NCI-H1436 (cell line): Measurements from ENCODE around the gene XRCC4.

Experiments
- DNase-seq: peaks from one replicate; lab custom pipeline; 2025; lab: John Stamatoyannopoulos, UW

Gene XRCC4

GRCh38 chr5:83388608-83389007, 311.3 kb downstream of the XRCC4 start:
- no peak for DNase-seq

GRCh38 chr5:83392766-83393503, 315.6 kb downstream of the XRCC4 start:
- DNase-seq: no peak

- no peak for DNase-seq
Measured at GRCh38 chr5:83393504-83393866, 316.1 kb downstream of the XRCC4 start.

- no peak for DNase-seq
Measured at GRCh38 chr5:83394190-83394589, 316.8 kb downstream of the XRCC4 start.

GRCh38 chr5:83396662-83397061, 319.3 kb downstream of the XRCC4 start:
- no peak for DNase-seq

- DNase-seq: no peak
Measured at GRCh38 chr5:83397658-83398057, 320.3 kb downstream of the XRCC4 start.

GRCh38 chr5:83400241-83400640, 322.9 kb downstream of the XRCC4 start:
- DNase-seq: no peak

- DNase-seq: no peak
Measured at GRCh38 chr5:83400701-83401100, 323.4 kb downstream of the XRCC4 start.

- no peak for DNase-seq
Measured at GRCh38 chr5:83401122-83401731, 323.9 kb downstream of the XRCC4 start.

- DNase-seq: no peak
Measured at GRCh38 chr5:83401775-83402174, 324.4 kb downstream of the XRCC4 start.
